ENCODE measurements around the gene ZNF516.
A peak's percentile ranks its signal among the peaks of the same experiment; 100 is the strongest.

ZNF516 gene

GRCh38 chr18:76380127-76380729 is 114.8 kb downstream of the ZNF516 start:
- H3K27me3 ChIP-seq, result no peaks in the 10 kb centered on the region
- peaks cover 55% of the 10 kb centered on the region for H3K36me3 ChIP-seq
- H3K4me1 ChIP-seq (ENCODE audit: control insufficient read depth in 1 of 2, insufficient read depth in 1 of 2, low read depth in 1 of 2, low read length in 1 of 2), result peaks cover 18 to 20% of the 10 kb centered on the region in 2 experiments
- no peak overlapping the region for H3K4me3 ChIP-seq (ENCODE audit: low read depth in 1 of 2, low read length in 1 of 2)
- no peak for TF ChIP-seq CTCF (IDR thresholded peaks at IDR 0.05)
- H3K9me3 ChIP-seq, result no peaks in the 10 kb centered on the region
- no peak overlapping the region for H3K27ac ChIP-seq

- no peak overlapping the region for H3K27ac ChIP-seq
- H3K36me3 ChIP-seq, result peaks cover 48% of the 10 kb centered on the region
- H3K27me3 ChIP-seq, result no peaks in the 10 kb centered on the region
- no peak for TF ChIP-seq CTCF (IDR thresholded peaks at IDR 0.05)
- no peak overlapping the region for H3K4me3 ChIP-seq (ENCODE audit: low read depth in 1 of 2, low read length in 1 of 2)
- peaks cover 26 to 28% of the 10 kb centered on the region in 2 experiments for H3K4me1 ChIP-seq (ENCODE audit: control insufficient read depth in 1 of 2, insufficient read depth in 1 of 2, low read depth in 1 of 2, low read length in 1 of 2)
- H3K9me3 ChIP-seq, result no peaks in the 10 kb centered on the region
These were observed 115.6 kb downstream of the ZNF516 start for GRCh38 chr18:76379226-76380126.

- H3K36me3 ChIP-seq, result peaks cover 47% of the 10 kb centered on the region
- H3K27ac ChIP-seq, result no peak overlapping the region
- H3K27me3 ChIP-seq, result no peaks in the 10 kb centered on the region
- H3K4me3 ChIP-seq (ENCODE audit: low read depth in 1 of 2, low read length in 1 of 2), result no peak overlapping the region
- peaks cover 34 to 36% of the 10 kb centered on the region in 2 experiments for H3K4me1 ChIP-seq (ENCODE audit: control insufficient read depth in 1 of 2, insufficient read depth in 1 of 2, low read depth in 1 of 2, low read length in 1 of 2)
- no peak for TF ChIP-seq CTCF (IDR thresholded peaks at IDR 0.05)
- no peaks in the 10 kb centered on the region for H3K9me3 ChIP-seq
These were observed 116.4 kb downstream of the ZNF516 start for GRCh38 chr18:76378526-76379215.

GRCh38 chr18:76377359-76377756 is 117.7 kb downstream of the ZNF516 start:
- Histone ChIP-seq H3K4me3 (ENCODE audit: low read depth in 1 of 2, low read length in 1 of 2) (no peak overlapping the region), H3K4me1 (ENCODE audit: control insufficient read depth in 1 of 2, insufficient read depth in 1 of 2, low read depth in 1 of 2, low read length in 1 of 2) (peaks cover 39 to 41% of the 10 kb centered on the region in 2 experiments), H3K36me3 (peaks cover 50% of the 10 kb centered on the region), H3K9me3 (no peaks in the 10 kb centered on the region), H3K27me3 (no peaks in the 10 kb centered on the region), H3K27ac (no peak overlapping the region)
- TF ChIP-seq CTCF (IDR thresholded peaks at IDR 0.05), result no peak

GRCh38 chr18:76376668-76377358 is 118.2 kb downstream of the ZNF516 start:
- Histone ChIP-seq H3K36me3 (peaks cover 54% of the 10 kb centered on the region), H3K4me1 (ENCODE audit: control insufficient read depth in 1 of 2, insufficient read depth in 1 of 2, low read depth in 1 of 2, low read length in 1 of 2) (peaks cover 39 to 41% of the 10 kb centered on the region in 2 experiments), H3K27me3 (no peaks in the 10 kb centered on the region), H3K9me3 (no peaks in the 10 kb centered on the region), H3K4me3 (ENCODE audit: low read depth in 1 of 2, low read length in 1 of 2) (no peak overlapping the region), H3K27ac (peak overlapping the region; percentile 19)
- TF ChIP-seq CTCF (IDR thresholded peaks at IDR 0.05), result no peak

All from neutrophil (primary cell).